DOHH2 (cell line): Measurements from ENCODE around the gene MARCHF6.

Experiments used
- EZH2phosphoT487 ChIP-seq: fragments of 200-600 bp; sonication (generic); IDR thresholded peaks from 2 replicates; pipeline ENCODE4 v1.6.1; 2017; ENCODE audit warnings: borderline replicate concordance, mild to moderate bottlenecking, antibody characterized with exemption, low read length, moderate library complexity, mixed read lengths
- TF ChIP-seq, protein P1 (sequence below): fragments of 200-600 bp; sonication (generic); IDR thresholded peaks from one replicate; pipeline ENCODE4 v1.5.1; 2014; ENCODE audit warnings: antibody characterized with exemption, mild to moderate bottlenecking, low read depth, low read length; ENCODE audit not compliant: poor library complexity, severe bottlenecking

DNA sequence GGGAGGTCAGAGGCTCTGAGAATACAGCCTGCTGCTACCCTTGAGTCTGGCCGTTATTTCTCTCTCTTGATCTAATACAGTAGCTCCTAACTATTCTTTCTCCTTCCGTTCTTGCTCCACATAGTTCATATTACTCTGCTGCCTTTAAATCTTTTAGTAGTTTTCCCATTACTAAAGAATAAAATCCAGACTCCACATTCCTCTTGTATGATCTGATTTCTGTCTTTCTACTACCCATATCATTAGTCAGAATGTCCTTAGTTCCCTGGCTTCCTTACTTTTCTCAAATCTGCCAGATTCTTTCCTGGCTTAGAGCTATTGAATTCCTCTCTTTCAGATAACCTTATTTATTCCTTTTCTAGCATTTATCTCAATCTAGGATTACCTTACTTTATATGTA, 40.0 kb downstream of the MARCHF6 start:
- TF ChIP-seq, protein P1, sequence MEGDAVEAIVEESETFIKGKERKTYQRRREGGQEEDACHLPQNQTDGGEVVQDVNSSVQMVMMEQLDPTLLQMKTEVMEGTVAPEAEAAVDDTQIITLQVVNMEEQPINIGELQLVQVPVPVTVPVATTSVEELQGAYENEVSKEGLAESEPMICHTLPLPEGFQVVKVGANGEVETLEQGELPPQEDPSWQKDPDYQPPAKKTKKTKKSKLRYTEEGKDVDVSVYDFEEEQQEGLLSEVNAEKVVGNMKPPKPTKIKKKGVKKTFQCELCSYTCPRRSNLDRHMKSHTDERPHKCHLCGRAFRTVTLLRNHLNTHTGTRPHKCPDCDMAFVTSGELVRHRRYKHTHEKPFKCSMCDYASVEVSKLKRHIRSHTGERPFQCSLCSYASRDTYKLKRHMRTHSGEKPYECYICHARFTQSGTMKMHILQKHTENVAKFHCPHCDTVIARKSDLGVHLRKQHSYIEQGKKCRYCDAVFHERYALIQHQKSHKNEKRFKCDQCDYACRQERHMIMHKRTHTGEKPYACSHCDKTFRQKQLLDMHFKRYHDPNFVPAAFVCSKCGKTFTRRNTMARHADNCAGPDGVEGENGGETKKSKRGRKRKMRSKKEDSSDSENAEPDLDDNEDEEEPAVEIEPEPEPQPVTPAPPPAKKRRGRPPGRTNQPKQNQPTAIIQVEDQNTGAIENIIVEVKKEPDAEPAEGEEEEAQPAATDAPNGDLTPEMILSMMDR = no peak
- TF ChIP-seq EZH2phosphoT487 = no peak
